GM12865 (cell line): Measurements from ENCODE around the gene CHM.
"Not testable (repeated sequence)": the region's sequence is repeated elsewhere in the genome, so short reads cannot be mapped to it uniquely, and the experiment has no call there.

Experiments used
- DNase-seq: peaks from one replicate; pipeline ENCODE4 v3.0.0; 2010; ENCODE audit warnings: low read depth
- H3K4me3 ChIP-seq: 2 replicates; pipeline ENCODE4 v1.5.1; 2011; ENCODE audit warnings: mild to moderate bottlenecking, low read depth, low read length, control low read depth
- TF ChIP-seq, protein P1 (sequence below): IDR thresholded peaks from 2 replicates; pipeline ENCODE4 v1.5.1; 2011; ENCODE audit warnings: low read length, control low read depth, low read depth, inconsistent platforms; ENCODE audit not compliant: insufficient read depth; ENCODE audit errors: missing control alignments

CHM gene

DNA sequence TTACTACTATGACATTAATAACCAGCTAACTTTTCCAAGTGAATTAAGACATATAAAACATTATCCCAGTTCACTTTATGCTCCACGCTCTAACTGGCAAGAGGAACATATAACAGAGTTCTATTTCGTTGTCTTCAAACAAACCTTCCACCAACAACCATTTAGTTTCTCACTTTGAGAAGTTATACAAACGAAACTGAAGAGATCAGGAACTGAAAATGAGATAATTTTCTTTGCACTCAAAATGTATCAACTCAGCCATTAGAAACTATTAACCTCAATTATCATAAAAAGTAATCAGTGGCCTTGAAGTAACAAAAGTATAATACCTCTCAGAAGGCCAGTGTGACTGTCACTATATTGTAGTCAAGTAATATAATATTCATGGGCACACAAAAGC is 70.1 kb downstream of the CHM start:
- TF ChIP-seq, protein P1, sequence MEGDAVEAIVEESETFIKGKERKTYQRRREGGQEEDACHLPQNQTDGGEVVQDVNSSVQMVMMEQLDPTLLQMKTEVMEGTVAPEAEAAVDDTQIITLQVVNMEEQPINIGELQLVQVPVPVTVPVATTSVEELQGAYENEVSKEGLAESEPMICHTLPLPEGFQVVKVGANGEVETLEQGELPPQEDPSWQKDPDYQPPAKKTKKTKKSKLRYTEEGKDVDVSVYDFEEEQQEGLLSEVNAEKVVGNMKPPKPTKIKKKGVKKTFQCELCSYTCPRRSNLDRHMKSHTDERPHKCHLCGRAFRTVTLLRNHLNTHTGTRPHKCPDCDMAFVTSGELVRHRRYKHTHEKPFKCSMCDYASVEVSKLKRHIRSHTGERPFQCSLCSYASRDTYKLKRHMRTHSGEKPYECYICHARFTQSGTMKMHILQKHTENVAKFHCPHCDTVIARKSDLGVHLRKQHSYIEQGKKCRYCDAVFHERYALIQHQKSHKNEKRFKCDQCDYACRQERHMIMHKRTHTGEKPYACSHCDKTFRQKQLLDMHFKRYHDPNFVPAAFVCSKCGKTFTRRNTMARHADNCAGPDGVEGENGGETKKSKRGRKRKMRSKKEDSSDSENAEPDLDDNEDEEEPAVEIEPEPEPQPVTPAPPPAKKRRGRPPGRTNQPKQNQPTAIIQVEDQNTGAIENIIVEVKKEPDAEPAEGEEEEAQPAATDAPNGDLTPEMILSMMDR, result no peak
- DNase-seq, result peak; percentile 12
- H3K4me3 ChIP-seq, result no peak overlapping the region

- not testable (repeated sequence) for DNase-seq, H3K4me3 ChIP-seq
Observed at GRCh38 chrX:85972351-85972750, 75.0 kb downstream of the CHM start.

GRCh38 chrX:85964744-85965143 is 82.6 kb downstream of the CHM start:
- no peak for DNase-seq
- TF ChIP-seq, protein P1, result no peak
- no peak overlapping the region for H3K4me3 ChIP-seq

DNA sequence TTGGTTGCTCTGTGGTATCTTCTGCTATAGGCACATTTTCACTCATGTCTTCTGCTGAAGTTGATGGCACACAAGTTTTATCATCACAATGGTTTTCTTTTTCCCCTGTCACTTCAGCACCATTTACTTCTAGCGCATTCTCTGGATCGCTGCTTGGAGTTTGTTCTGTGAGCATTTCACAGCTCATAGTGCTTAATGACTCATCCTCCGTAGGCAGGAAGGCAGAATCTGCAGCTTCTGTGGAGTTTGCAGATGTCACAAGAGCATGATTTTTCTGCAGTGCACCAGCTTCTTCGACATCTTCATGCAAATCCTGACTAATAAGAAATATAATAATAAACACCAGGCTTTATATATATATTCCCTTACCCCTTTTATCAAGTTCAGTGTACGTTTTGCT is 83.6 kb downstream of the CHM start:
- TF ChIP-seq, protein P1, result no peak
- no peak overlapping the region for H3K4me3 ChIP-seq
- DNase-seq, result no peak

GRCh38 chrX:85955510-85955909 is 91.8 kb downstream of the CHM start:
- TF ChIP-seq, protein P1, result no peak
- no peak overlapping the region for H3K4me3 ChIP-seq
- no peak for DNase-seq

DNA sequence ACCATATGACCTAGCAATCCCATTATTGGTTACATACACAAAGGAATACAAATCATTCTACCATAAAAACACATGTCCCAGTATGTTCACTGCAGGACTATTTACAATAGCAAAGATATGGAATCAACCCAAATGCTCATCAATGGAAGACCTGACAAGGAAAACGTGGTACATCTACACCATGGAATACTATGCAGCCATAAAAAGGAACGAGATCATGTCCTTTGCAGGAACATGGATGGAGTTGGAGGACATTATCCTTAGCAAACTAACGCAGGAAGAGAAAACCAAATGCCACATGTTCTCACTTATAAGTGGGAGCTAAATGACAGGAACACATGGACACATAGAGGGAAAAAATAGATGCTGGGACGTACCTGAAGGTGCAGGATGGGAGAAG is 102.6 kb downstream of the CHM start:
- DNase-seq, H3K4me3 ChIP-seq: not testable (repeated sequence)

- no peak for DNase-seq
- TF ChIP-seq, protein P1, result no peak
- H3K4me3 ChIP-seq, result no peak overlapping the region
Observed at GRCh38 chrX:85941275-85941674, 106.1 kb downstream of the CHM start.

DNA sequence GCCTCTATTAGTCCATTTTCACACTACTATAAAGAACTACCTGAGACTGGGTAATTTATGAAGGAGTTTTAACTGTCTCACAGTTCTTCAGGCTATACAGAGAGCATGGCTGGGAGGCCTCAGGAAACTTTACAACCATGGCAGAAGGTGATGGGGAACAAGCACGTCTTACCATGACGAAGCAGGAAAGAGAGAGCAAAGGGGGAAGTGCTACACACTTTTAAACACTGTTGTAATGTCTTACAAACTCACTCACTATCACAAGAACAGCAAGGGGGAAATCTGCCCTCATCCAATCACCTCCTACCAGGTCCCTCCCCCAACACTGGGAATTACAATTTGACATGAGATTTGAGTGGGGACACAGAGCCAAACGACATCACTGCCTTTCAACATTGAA is 107.4 kb downstream of the CHM start:
- not testable (repeated sequence) for H3K4me3 ChIP-seq

DNA sequence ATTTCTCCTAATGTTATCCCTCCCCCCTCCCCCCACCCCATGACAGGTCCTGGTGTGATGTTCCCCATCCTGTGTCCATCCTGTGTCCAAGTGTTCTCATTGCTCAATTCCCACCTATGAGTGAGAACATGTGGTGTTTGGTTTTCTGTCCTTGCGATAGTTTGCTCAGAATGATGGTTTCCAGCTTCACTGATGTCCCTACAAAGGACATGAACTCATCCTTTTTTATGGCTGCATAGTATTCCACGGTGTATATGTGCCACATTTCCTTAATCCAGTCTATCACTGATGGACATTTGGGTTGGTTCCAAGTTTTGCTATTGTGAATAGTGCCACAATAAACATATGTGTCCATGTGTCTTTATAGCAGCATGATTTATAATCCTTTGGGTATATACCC is 113.0 kb downstream of the CHM start:
- H3K4me3 ChIP-seq, DNase-seq: not testable (repeated sequence)

More for the DNA sequence above, 107.4 kb downstream of the CHM start:
- DNase-seq, result not testable (repeated sequence)
